SK-N-MC (cell line): ENCODE results near the gene C10orf67.

ENCODE experiments used
- EZH2 ChIP-seq: fragments of 200-600 bp; sonication (generic); IDR thresholded peaks from one replicate; pipeline ENCODE4 v1.6.1; 2017; ENCODE audit warnings: antibody characterized with exemption
- FOXP2 ChIP-seq: optimal IDR thresholded peaks from 2 replicates; pipeline ENCODE3; 2011; ENCODE audit warnings: mild to moderate bottlenecking, moderate library complexity; ENCODE audit not compliant: insufficient read depth; ENCODE audit errors: extremely low read length, control extremely low read depth
- POLR2AphosphoS5 ChIP-seq: IDR thresholded peaks from 2 replicates; pipeline ENCODE4 v1.6.1; 2012; ENCODE audit warnings: mild to moderate bottlenecking, low read depth, low read length, borderline replicate concordance

- TF ChIP-seq POLR2AphosphoS5, result no peak
- TF ChIP-seq FOXP2, result no peak
- TF ChIP-seq EZH2, result no peak
These were observed 144.7 kb downstream of the C10orf67 start for GRCh38 chr10:23199768-23200511.
